ENCODE measurements around the gene TTC21A.

Gene TTC21A

DNA sequence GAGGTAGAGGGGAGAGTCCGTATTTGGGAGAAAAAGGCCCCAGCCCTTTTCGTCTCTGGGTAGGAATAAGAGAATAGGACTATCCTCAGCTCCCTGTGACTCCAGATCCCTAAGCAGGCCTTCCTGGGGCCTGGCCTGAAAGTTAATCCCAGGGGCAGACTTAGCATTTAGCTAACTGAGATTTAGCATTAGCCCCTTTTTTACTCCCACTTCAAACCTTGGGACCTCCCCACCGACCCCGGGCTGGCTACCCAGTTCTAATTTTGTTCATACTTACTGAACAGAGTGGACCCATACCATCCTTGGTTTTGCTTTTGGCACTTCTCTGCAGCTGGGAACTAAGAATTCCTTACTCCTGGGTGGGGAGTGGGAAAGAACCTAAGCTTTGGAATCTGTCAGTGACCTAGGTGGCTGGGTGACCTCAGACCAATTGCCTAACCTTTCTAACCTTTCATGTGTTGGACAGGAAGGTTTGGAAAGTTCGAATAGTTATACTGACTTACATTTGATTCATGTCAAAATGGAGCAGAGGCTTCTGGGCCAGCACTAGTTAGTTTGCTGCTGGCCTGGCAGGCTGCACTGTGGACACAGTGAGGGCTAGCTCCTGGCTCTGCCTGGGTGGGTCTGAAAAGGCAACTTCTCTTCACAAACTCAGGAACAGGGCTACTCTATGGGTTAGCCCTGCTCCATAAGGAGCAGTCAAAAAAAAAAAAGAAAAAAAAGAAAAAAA, 11.6 kb downstream of the TTC21A start:
- DNase-seq = no peak

DNA sequence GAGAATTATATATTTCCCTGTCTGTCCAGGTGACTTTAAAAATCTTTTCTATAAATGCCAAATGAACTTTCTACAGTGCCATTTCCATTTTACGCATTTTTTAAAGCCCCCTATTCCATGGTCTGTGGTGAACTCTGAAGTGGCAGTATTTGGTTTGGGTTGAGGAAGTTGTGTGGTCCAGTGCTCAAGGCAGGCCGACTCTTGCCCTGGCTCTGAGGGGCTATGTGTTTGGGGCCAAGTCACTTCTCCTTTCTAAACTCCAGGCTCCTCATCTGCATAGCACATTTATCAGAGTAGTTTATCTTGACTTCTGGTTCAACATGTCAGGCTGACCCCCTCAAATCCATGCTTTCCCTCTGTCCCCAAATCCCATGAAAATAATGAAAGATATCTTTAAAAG, 14.1 kb downstream of the TTC21A start:
- no peak for DNase-seq

DNA sequence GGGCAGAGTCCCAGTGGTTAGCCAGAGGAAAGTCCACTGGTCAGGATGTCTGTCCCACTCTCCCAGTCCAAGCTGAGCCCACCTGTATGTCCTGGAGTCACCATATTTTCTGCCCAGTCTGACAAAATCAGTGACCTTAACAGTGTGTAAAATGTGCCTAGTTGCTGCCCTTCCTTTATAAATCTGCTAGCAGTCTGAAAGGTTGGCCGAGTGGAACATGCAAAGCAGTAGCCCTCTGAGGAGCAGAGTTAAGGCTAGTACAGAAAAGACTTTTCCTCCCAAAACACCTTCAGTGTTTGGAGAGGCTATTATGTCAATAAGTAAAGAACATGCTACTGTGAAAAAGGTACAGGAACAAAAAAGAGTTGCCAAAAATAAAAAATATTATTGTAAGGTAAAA, 15.3 kb downstream of the TTC21A start:
- DNase-seq = no peak

GRCh38 chr3:39124876-39125840, 17.7 kb downstream of the TTC21A start:
- DNase-seq = no peak

DNA sequence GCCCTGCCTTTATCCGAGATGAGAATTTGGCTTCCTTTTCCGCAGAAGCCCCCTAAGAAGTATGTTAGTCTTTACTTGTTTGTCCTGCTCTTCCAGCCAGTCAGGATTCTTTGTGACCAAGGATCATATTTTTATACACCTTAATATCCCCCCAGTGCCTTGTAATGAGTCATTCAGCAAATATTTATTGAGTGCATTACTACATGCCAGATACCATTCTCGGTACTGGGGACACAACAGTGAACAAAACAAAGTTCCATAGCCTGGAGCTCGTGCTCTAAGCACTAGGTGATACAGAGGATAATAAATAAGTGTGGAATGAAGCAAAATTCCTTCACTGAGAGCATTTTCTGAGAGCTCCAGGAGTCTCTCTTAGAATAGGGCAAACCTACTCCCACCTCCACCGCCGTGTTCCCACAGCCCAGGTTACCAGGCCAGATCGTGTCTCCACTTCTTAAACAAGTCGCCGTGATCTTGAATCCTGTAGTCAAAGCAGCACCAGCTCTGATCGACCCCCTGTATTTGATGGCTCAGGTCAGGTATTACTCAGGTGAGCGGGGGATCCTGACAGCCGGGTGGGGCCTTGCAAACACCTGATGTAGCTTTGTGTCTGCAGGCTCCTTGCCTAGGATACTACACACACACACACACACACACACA, 18.5 kb downstream of the TTC21A start:
- DNase-seq = no peak

GRCh38 chr3:39126532-39127071, 19.1 kb downstream of the TTC21A start:
- DNase-seq = no peak

- no peak for DNase-seq
Measured at GRCh38 chr3:39127269-39127907, 19.9 kb downstream of the TTC21A start.

DNA sequence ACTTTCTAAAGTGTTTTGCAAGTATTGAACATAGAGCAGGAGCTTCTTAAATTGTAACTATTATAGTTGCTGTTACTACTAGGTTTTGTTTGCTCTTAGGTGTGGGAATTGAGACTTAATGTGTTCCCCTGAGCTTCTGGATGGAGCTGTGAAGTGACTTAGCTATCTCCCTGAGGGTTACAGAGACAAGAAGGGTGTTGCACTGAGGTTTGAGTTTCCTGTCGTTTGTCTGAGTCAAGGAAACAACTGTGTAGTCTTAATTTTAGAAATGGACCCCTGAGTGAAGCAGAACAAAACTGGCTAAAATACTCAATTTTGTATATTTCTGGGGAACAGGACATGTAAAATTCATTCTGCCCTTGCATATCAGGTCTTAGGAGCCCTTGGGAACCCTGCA, 20.4 kb downstream of the TTC21A start:
- no peak for DNase-seq

- no peak for DNase-seq
Measured at GRCh38 chr3:39128951-39129350, 21.5 kb downstream of the TTC21A start.

GRCh38 chr3:39130026-39130425, 22.5 kb downstream of the TTC21A start:
- no peak for DNase-seq

DNA sequence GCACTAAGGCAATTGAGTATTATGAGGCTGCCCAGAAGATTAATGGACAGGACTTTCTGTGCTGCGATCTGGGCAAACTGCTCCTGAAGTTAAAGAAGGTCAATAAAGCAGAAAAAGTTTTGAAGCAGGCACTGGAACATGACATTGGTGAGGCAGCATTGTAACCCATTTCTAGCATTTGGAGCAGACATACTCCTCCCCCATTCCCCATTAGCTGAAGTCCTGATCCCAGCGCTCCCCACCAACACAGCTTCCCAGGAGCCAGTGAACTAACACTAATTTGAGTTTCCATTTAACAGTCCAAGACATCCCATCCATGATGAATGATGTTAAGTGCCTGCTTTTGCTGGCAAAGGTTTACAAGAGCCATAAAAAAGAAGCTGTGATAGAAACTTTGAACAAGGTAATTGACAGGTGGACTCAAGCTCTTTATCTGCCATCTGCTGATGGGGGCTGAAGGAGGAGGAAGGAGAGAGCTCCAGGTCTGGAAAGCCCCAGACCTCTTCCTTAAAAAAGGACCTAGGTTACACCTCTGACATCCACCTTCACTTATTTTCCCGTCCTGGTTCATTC, 23.3 kb downstream of the TTC21A start:
- no peak for DNase-seq

- no peak for DNase-seq
Measured at GRCh38 chr3:39132096-39133092, 24.9 kb downstream of the TTC21A start.

- DNase-seq = no peak
Measured at GRCh38 chr3:39133093-39133490, 25.6 kb downstream of the TTC21A start.

- DNase-seq = no peak
Measured at GRCh38 chr3:39133822-39134221, 26.3 kb downstream of the TTC21A start.

DNA sequence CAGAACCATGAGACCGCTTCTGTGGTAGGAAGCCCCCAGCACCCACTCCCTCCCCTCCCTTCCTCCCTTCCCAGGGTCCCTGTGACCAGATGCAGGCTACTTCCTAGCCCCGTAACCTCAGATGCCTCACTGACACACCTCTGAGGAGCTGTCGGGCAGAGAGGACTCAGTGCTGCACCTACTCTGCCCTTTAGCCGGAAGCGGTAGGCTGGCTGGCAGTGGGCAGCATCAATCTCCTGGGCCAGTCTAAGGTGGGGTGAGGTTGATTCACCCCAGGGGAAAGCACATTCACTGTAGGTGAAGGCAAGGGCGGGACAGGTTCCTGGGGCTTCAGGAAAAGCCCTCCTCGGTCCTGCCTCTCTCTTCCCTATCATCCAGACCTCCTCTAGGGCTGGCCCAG, 26.8 kb downstream of the TTC21A start:
- no peak for DNase-seq

GRCh38 chr3:39135170-39135805, 27.8 kb downstream of the TTC21A start:
- no peak for DNase-seq

DNA sequence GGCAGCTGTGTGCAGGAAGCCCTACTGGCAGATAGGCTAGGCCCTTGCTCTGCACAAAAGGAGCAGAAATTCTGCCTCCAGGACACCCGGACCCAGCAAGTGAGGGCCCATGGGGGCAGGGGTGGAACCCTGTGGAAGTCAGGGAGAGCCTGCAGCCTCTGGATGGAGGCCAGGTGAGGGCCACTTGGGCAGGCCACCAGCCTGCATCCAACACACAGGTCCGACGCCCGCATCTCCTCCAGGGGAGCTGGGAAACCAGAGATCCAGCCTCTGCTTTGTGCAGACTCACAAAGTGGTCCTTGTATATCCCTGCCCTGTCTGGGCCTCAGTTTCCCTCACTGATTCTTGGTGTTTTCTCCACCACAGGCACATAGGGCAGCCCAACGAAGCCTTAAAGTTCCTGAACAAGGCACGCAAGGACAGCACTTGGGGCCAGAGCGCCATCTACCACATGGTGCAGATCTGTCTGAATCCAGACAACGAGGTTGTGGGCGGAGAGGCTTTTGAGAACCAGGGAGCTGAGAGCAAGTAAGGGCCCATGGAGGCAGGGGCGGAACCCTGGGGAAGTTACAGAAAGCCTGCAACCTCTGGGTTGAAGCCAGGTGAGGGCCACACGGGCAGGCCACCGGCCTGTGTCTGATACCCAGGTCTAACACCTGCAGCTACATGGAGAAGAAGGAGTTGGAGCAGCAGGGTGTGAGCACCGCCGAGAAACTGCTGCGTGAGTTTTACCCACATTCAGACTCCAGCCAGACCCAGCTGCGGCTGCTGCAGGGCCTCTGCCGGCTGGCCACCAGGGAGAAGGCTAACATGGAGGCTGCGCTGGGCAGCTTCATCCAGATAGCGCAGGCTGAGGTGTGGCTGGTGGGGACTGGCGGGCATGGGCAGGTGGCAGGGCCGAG, 29.3 kb downstream of the TTC21A start:
- no peak for DNase-seq

GRCh38 chr3:39137435-39137936, 30.0 kb downstream of the TTC21A start:
- DNase-seq = no peak
